Liver (tissue), 3 donors: Measurements from ENCODE around the gene PIR.
A peak's percentile ranks its signal among the peaks of the same experiment; 100 is the strongest.

Experiments used
- CTCF ChIP-seq: fragments of 150-350 bp; IDR thresholded peaks from 2 replicates; pipeline ENCODE4 v1.5.1; 2017; ENCODE audit warnings: improper control_type of control experiment, low read depth, low read length; ENCODE audit not compliant: missing input control
- GABPA ChIP-seq, 2 donors: IDR thresholded peaks in 1 of 2; conservative IDR thresholded peaks in 1 of 2; 2 replicates each; pipeline ENCODE4 v1.6.1; 2016; ENCODE audit warnings: antibody characterized with exemption in 2 of 2, mild to moderate bottlenecking in 1 of 2, moderate library complexity in 1 of 2
- HNF4A ChIP-seq, 2 donors: conservative IDR thresholded peaks; 2 replicates each; pipeline ENCODE4 v1.6.1; 2016; ENCODE audit warnings: antibody characterized with exemption in 2 of 2, mild to moderate bottlenecking in 2 of 2
- JUND ChIP-seq, 2 donors: IDR thresholded peaks; 2 replicates each; pipeline ENCODE4 v1.6.1; 2016; ENCODE audit warnings: antibody characterized with exemption in 2 of 2
- MAX ChIP-seq: IDR thresholded peaks from 2 replicates; pipeline ENCODE4 v1.6.1; 2016; ENCODE audit warnings: antibody characterized with exemption
- NR2F2 ChIP-seq: IDR thresholded peaks from 2 replicates; pipeline ENCODE4 v1.6.1; 2016; ENCODE audit warnings: antibody characterized with exemption
- RAD21 ChIP-seq, 2 donors: IDR thresholded peaks; 2 replicates each; pipeline ENCODE4 v1.6.1; 2016; ENCODE audit warnings: antibody characterized with exemption in 2 of 2, mild to moderate bottlenecking in 2 of 2
- REST ChIP-seq: IDR thresholded peaks from 2 replicates; pipeline ENCODE4 v1.6.1; 2016; ENCODE audit warnings: antibody characterized with exemption, mild to moderate bottlenecking
- RXRA ChIP-seq, 2 donors: IDR thresholded peaks; 2 replicates each; pipeline ENCODE4 v1.6.1; 2017 to 2018; ENCODE audit warnings: antibody characterized with exemption in 2 of 2, mild to moderate bottlenecking in 1 of 2
- SP1 ChIP-seq: IDR thresholded peaks from 2 replicates; pipeline ENCODE4 v1.6.1; 2018; ENCODE audit warnings: antibody characterized with exemption, mild to moderate bottlenecking
- TAF1 ChIP-seq: conservative IDR thresholded peaks from 2 replicates; pipeline ENCODE4 v1.6.1; 2016; ENCODE audit warnings: antibody characterized with exemption, mild to moderate bottlenecking
- YY1 ChIP-seq: IDR thresholded peaks from 2 replicates; pipeline ENCODE4 v1.6.1; 2016; ENCODE audit warnings: antibody characterized with exemption, mild to moderate bottlenecking
- ZBTB33 ChIP-seq: IDR thresholded peaks from 2 replicates; pipeline ENCODE4 v1.6.1; 2016; ENCODE audit warnings: antibody characterized with exemption
- donor health status: healthy.
- donor health status: healthy.

- TF ChIP-seq SP1, result peak; percentile 75
- TF ChIP-seq CTCF, result no peak
- TF ChIP-seq TAF1, result peak; percentile 81
- peak; percentile 89 for TF ChIP-seq REST
- TF ChIP-seq RAD21 (IDR thresholded peaks at IDR 0.05), result peak; percentile 14 to 41
- TF ChIP-seq MAX, result no peak
- TF ChIP-seq RXRA (IDR thresholded peaks at IDR 0.05), result peak; percentile 15 to 44
- peak; percentile 97 for TF ChIP-seq YY1
- TF ChIP-seq JUND (IDR thresholded peaks at IDR 0.05), result peak; percentile 40 to 46
- no peak for TF ChIP-seq NR2F2
- TF ChIP-seq GABPA (IDR thresholded peaks at IDR 0.05 in 1 of 2, conservative IDR thresholded peaks at IDR 0.05 in 1 of 2), result peak in 1 of 2 donors; percentile 64
- peak; percentile 61 for TF ChIP-seq ZBTB33
- peak in 1 of 2 donors; percentile 13 for TF ChIP-seq HNF4A (conservative IDR thresholded peaks at IDR 0.05)
These were observed 157.8 kb downstream of the PIR start, which contains the start of gene PIGA for GRCh38 chrX:15335135-15336022.
